Peyer's patch (tissue), 4 donors: ENCODE data around the gene SERTAD1.

Source experiments
- POLR2A ChIP-seq, 2 donors: fragments of 450-650 bp; IDR thresholded peaks; one replicate each; pipeline ENCODE4 v1.5.1; 2017; ENCODE audit warnings: antibody characterized with exemption in 2 of 2, mild to moderate bottlenecking in 2 of 2, moderate library complexity in 2 of 2
- TF ChIP-seq, protein P1 (sequence below), 6 experiments: fragments of 450-650 bp in 4 of 6; fragments of 200-600 bp in 2 of 6; sonication (generic) in 1 of 6; IDR thresholded peaks; one replicate each; pipeline ENCODE4 v1.5.1; 2017 to 2019; ENCODE audit warnings: antibody characterized with exemption in 6 of 6, mild to moderate bottlenecking in 3 of 6, moderate library complexity in 1 of 6

DNA sequence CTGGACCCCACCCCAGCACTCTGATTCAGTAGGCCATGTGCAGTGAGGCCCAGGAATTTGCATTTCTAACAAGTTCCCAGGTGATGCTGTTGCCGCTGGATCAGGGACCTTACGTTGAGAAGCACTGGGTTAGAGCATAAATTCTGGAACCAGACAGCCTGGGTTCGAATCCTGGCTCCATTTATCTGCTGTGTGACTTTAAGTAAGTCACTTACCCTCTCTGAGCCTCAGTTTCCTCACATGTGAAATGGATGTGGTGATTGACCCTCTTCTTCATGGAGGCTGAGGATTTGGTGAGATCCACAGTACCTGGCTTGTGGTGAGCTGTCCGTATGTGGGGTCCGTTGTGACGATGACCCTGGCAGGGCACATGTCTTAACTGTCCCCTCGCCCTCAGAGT is 51.7 kb downstream of the SERTAD1 start:
- TF ChIP-seq, protein P1, sequence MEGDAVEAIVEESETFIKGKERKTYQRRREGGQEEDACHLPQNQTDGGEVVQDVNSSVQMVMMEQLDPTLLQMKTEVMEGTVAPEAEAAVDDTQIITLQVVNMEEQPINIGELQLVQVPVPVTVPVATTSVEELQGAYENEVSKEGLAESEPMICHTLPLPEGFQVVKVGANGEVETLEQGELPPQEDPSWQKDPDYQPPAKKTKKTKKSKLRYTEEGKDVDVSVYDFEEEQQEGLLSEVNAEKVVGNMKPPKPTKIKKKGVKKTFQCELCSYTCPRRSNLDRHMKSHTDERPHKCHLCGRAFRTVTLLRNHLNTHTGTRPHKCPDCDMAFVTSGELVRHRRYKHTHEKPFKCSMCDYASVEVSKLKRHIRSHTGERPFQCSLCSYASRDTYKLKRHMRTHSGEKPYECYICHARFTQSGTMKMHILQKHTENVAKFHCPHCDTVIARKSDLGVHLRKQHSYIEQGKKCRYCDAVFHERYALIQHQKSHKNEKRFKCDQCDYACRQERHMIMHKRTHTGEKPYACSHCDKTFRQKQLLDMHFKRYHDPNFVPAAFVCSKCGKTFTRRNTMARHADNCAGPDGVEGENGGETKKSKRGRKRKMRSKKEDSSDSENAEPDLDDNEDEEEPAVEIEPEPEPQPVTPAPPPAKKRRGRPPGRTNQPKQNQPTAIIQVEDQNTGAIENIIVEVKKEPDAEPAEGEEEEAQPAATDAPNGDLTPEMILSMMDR (IDR thresholded peaks at IDR 0.05), result no peak
- TF ChIP-seq POLR2A (IDR thresholded peaks at IDR 0.05), result no peak
